PC-9 (cell line): Measurements from ENCODE around the gene NELFCD. TPM values are rescaled to one million over a fixed set of nuclear protein-coding genes. Genes with fewer than 3 reads are reported as not detected.

Experiments
- BruUV-seq: library from RNA; stranded (reverse); fragments of 400-500 nt; replicated peaks from 2 replicates; lab custom pipeline; 2021; lab: Mats Ljungman, UMichigan
- CTCF ChIA-PET: fragments of 300-600 bp; sonication (Branson Sonifier 250); formaldehyde crosslinking; loops from one replicate; lab custom pipeline; 2022; ENCODE audit warnings: antibody characterized with exemption; lab: Charles Lee
- POLR2A ChIA-PET: fragments of 300-600 bp; sonication (Branson Sonifier 250); formaldehyde crosslinking; loops from one replicate; lab custom pipeline; 2022; ENCODE audit warnings: antibody characterized with exemption; ENCODE audit not compliant: unreplicated experiment; lab: Charles Lee
- DNase-seq, 2 experiments: peaks; one replicate each; pipeline versions ENCODE4 v3.0.0 to v3.0.0-alpha.2; 2015 to 2022; ENCODE audit warnings: mixed read lengths in 1 of 2
- H2AFZ ChIP-seq: fragments of 200-600 bp; sonication (generic); 2 replicates; pipeline ENCODE4 v1.8.1; 2017; ENCODE audit warnings: antibody characterized with exemption
- H3F3A ChIP-seq: fragments of 200-600 bp; sonication (generic); 2 replicates; pipeline ENCODE4 v1.8.1; 2017; ENCODE audit warnings: antibody characterized with exemption, mild to moderate bottlenecking, low read depth; ENCODE audit not compliant: insufficient read depth
- H3K27ac ChIP-seq: fragments of 200-600 bp; sonication (generic); 2 replicates; pipeline ENCODE4 v1.6.1; 2016; ENCODE audit warnings: mixed run types
- H3K27me3 ChIP-seq: fragments of 200-600 bp; sonication (generic); 2 replicates; pipeline ENCODE4 v1.6.1; 2016; ENCODE audit warnings: low read depth, mixed run types; ENCODE audit not compliant: insufficient read depth
- H3K36me3 ChIP-seq: fragments of 200-600 bp; sonication (generic); 2 replicates; pipeline ENCODE4 v1.6.1; 2016; ENCODE audit warnings: low read depth, mixed run types
- H3K4me1 ChIP-seq: fragments of 200-600 bp; sonication (generic); replicated peaks from 2 replicates; pipeline ENCODE4 v1.6.1; 2016; ENCODE audit warnings: mixed run types; ENCODE audit not compliant: insufficient read depth
- H3K4me2 ChIP-seq: fragments of 200-600 bp; sonication (generic); 2 replicates; pipeline ENCODE4 v1.6.1; 2017; ENCODE audit warnings: mixed run types
- H3K4me3 ChIP-seq: fragments of 200-600 bp; sonication (generic); 2 replicates; pipeline ENCODE4 v1.6.1; 2016; ENCODE audit warnings: mixed run types
- H3K79me2 ChIP-seq: fragments of 200-600 bp; sonication (generic); 2 replicates; pipeline ENCODE4 v1.6.1; 2017; ENCODE audit warnings: low read depth, mixed run types
- H3K9me2 ChIP-seq: fragments of 200-600 bp; sonication (generic); 2 replicates; pipeline ENCODE4 v1.8.1; 2017; ENCODE audit warnings: mild to moderate bottlenecking; ENCODE audit not compliant: insufficient read depth
- H3K9me3 ChIP-seq: fragments of 200-600 bp; sonication (generic); 2 replicates; pipeline ENCODE4 v1.8.1; 2016; ENCODE audit warnings: low read depth; ENCODE audit not compliant: insufficient read depth
- H4K20me1 ChIP-seq: fragments of 200-600 bp; sonication (generic); 2 replicates; pipeline ENCODE4 v1.8.1; 2017; ENCODE audit not compliant: insufficient read depth
- EZH2 ChIP-seq: fragments of 200-600 bp; sonication (generic); IDR thresholded peaks from 2 replicates; pipeline ENCODE4 v1.8.0; 2017; ENCODE audit warnings: antibody characterized with exemption, low read depth
- intact Hi-C: fragments of 100-400 bp; cut with micrococcal nuclease; formaldehyde crosslinking; loops from one replicate; pipeline ENCODE4 v1.10.0; 2022; ENCODE audit not compliant: unreplicated experiment
- total RNA-seq: library from RNA; stranded (reverse); gene quantifications from 2 replicates; pipeline ENCODE4 v1.2.3, GENCODE V29; 2021
- TF ChIP-seq, protein P1 (sequence below): fragments of 200-600 bp; sonication (generic); conservative IDR thresholded peaks from 2 replicates; pipeline ENCODE4 v1.6.1; 2017; ENCODE audit warnings: mixed run types, antibody characterized with exemption, mild to moderate bottlenecking, moderate library complexity

Gene NELFCD
- total RNA-seq, 1 experiment from 2014 or later = 130 TPM

DNA sequence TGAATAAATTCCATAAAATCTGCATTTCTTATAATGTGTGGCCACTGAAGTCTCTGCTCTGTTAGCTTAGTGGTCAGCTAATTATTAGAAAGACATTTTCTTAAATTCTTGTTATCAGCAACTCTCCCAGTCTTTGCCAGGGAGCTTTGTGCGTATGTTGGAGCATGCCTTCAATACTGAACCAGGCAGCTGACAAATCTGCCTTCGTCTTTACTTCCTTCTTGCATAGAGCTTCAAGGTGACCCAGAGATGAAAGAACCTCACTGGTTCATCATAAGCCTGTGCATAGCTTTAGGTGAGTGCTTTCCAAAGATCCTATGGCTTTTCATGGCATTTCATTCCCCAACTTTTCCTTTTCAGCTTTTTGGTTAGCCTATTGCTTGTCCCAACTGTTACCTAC lies 43.0 kb upstream of the NELFCD start:
- no peak for DNase-seq
- Histone ChIP-seq H2AFZ (peak overlapping the region; percentile 31; the same call in 1 of the 2 replicates), H3K4me3 (no peak overlapping the region), H3K36me3 (no peaks in the 10 kb centered on the region), H3K9me3 (no peaks in the 10 kb centered on the region), H3K4me2 (no peak overlapping the region), H3K27me3 (no peaks in the 10 kb centered on the region), H3K4me1 (peaks cover 10% of the 10 kb centered on the region; the same call in 1 of the 2 replicates), H3K79me2 (no peaks in the 10 kb centered on the region), H3K27ac (no peak overlapping the region), H3K9me2 (no peaks in the 10 kb centered on the region), H3F3A (no peaks in the 10 kb centered on the region), H4K20me1 (no peaks in the 10 kb centered on the region)
- CTCF ChIA-PET = interaction anchor here (0.7 kb wide), 1 partner anchor 118 kb away, joined by 5 read pairs; no protein-coding TSS in a partner anchor
- intact Hi-C loops = no loop called here
- POLR2A ChIA-PET = no interaction called here
- TF ChIP-seq, protein P1, sequence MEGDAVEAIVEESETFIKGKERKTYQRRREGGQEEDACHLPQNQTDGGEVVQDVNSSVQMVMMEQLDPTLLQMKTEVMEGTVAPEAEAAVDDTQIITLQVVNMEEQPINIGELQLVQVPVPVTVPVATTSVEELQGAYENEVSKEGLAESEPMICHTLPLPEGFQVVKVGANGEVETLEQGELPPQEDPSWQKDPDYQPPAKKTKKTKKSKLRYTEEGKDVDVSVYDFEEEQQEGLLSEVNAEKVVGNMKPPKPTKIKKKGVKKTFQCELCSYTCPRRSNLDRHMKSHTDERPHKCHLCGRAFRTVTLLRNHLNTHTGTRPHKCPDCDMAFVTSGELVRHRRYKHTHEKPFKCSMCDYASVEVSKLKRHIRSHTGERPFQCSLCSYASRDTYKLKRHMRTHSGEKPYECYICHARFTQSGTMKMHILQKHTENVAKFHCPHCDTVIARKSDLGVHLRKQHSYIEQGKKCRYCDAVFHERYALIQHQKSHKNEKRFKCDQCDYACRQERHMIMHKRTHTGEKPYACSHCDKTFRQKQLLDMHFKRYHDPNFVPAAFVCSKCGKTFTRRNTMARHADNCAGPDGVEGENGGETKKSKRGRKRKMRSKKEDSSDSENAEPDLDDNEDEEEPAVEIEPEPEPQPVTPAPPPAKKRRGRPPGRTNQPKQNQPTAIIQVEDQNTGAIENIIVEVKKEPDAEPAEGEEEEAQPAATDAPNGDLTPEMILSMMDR = no peak
- no peak for TF ChIP-seq EZH2
- no TSS peak for BruUV-seq

DNA sequence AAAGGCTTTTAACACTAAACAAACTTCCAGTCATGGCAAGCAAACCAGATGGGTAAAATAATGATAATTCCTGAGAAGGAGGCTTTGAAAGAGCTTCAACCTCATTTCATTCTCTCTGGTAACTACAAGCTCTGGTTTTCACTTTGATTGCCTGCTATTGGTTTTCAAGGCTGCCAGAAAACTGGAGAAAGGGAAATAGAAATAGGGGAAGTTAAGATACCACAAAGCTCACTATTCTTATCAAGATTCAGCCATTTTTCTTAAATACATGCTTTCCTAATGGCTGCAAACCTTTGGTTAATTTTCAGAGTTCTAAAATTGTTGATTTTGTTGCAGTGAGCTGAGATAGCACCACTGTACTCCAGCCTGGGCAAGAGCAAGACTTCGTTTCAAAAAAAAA lies 42.5 kb upstream of the NELFCD start:
- H3K4me3 ChIP-seq = no peak overlapping the region
- intact Hi-C loops = no loop called here
- POLR2A ChIA-PET = no interaction called here
- H3K36me3 ChIP-seq = no peaks in the 10 kb centered on the region
- TF ChIP-seq EZH2 = no peak
- TF ChIP-seq, protein P1 = no peak
- H3K9me2 ChIP-seq = no peaks in the 10 kb centered on the region
- peaks cover 11% of the 10 kb centered on the region for H3K4me1 ChIP-seq
- H3K4me2 ChIP-seq = no peak overlapping the region
- H3K79me2 ChIP-seq = no peaks in the 10 kb centered on the region
- H2AFZ ChIP-seq = peak overlapping the region; percentile 31; the same call in 1 of the 2 replicates
- no TSS peak for BruUV-seq
- H4K20me1 ChIP-seq = no peaks in the 10 kb centered on the region
- H3K27me3 ChIP-seq = no peaks in the 10 kb centered on the region
- H3K27ac ChIP-seq = no peak overlapping the region
- DNase-seq = no peak
- CTCF ChIA-PET = interaction anchor here (0.7 kb wide), 1 partner anchor 118 kb away, joined by 5 read pairs; no protein-coding TSS in a partner anchor
- H3F3A ChIP-seq = no peaks in the 10 kb centered on the region
- H3K9me3 ChIP-seq = no peaks in the 10 kb centered on the region

GRCh38 chr20:58941471-58941870 lies 39.6 kb upstream of the NELFCD start:
- Histone ChIP-seq H3K27me3 (no peaks in the 10 kb centered on the region), H3K4me3 (no peak overlapping the region), H3K79me2 (no peaks in the 10 kb centered on the region), H3K9me3 (no peaks in the 10 kb centered on the region), H4K20me1 (no peaks in the 10 kb centered on the region), H3K27ac (no peak overlapping the region), H3K4me2 (no peak overlapping the region), H3F3A (peaks cover 24% of the 10 kb centered on the region; the same call in 1 of the 2 replicates), H3K4me1 (peaks cover 37% of the 10 kb centered on the region), H3K9me2 (no peaks in the 10 kb centered on the region), H3K36me3 (no peaks in the 10 kb centered on the region), H2AFZ (no peak overlapping the region)
- BruUV-seq = no TSS peak
- ChIA-PET POLR2A (no interaction called here), CTCF (no interaction called here)
- intact Hi-C loops = no loop called here
- no peak for DNase-seq
- TF ChIP-seq, protein P1 = no peak
- TF ChIP-seq EZH2 = no peak
